ENCODE data around the gene ZFR.

DNA sequence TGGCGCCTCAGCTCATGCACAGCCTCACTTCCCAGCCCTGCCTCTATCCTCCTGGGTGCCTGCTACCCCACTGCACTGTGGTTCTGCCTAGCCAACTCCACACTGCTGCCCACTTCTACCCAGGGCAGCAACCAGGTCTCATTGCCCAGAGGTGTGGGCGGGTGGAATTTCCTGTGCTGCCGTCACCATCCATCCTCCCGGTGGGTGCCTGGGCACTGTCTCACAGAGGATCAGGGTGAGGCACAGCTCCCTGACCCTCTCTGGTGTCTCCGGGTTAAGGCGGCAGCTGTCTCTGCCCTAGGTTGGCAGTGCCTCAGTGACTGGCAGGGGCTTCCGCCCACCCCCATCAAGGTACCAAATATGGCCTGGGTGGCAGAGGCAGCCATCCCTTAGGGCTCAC lies 127.5 kb downstream of the ZFR start:
- TF ChIP-seq, protein P1, sequence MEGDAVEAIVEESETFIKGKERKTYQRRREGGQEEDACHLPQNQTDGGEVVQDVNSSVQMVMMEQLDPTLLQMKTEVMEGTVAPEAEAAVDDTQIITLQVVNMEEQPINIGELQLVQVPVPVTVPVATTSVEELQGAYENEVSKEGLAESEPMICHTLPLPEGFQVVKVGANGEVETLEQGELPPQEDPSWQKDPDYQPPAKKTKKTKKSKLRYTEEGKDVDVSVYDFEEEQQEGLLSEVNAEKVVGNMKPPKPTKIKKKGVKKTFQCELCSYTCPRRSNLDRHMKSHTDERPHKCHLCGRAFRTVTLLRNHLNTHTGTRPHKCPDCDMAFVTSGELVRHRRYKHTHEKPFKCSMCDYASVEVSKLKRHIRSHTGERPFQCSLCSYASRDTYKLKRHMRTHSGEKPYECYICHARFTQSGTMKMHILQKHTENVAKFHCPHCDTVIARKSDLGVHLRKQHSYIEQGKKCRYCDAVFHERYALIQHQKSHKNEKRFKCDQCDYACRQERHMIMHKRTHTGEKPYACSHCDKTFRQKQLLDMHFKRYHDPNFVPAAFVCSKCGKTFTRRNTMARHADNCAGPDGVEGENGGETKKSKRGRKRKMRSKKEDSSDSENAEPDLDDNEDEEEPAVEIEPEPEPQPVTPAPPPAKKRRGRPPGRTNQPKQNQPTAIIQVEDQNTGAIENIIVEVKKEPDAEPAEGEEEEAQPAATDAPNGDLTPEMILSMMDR (IDR thresholded peaks at IDR 0.05) = no peak
- no peak for TF ChIP-seq EZH2phosphoT487 (IDR thresholded peaks at IDR 0.05)

Measured in neural progenitor cell (in vitro differentiated cells).